GM18505 (cell line): ENCODE data around the gene ABCC5.
"Not testable (repeated sequence)": the region's sequence is repeated elsewhere in the genome, so short reads cannot be mapped to it uniquely, and the experiment has no call there.

Experiments used
- ATAC-seq: cut with Tn5 transposase; IDR thresholded peaks from one replicate; pipeline ENCODE4 v1.9.1; 2021; ENCODE audit not compliant: unreplicated experiment
- POLR2A ChIP-seq: IDR thresholded peaks from 4 replicates; pipeline ENCODE4 v1.6.1; 2011; ENCODE audit warnings: borderline replicate concordance; ENCODE audit not compliant: insufficient read depth, insufficient read length; ENCODE audit errors: extremely low read depth

ABCC5 gene

DNA sequence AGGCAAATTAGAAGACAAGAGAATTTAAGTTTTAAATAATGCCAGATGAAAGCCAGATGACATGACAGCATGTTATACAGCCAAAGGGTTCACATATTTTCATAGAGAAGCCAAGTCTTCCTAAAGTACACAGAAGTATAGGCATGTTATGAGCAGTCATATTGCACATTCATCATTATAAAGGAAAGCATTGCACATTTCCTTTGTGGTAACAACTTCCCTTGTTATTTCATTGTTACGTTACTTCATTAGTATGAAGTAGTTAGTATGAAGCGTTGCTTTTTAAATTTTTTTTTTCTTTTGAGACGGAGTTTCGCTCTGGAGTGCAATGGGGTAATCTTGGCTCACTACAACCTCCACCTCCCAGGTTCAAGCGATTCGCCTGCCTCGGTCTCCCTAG, 4.6 kb upstream of the ABCC5 start:
- TF ChIP-seq POLR2A, result no peak
- ATAC-seq, result no peak

DNA sequence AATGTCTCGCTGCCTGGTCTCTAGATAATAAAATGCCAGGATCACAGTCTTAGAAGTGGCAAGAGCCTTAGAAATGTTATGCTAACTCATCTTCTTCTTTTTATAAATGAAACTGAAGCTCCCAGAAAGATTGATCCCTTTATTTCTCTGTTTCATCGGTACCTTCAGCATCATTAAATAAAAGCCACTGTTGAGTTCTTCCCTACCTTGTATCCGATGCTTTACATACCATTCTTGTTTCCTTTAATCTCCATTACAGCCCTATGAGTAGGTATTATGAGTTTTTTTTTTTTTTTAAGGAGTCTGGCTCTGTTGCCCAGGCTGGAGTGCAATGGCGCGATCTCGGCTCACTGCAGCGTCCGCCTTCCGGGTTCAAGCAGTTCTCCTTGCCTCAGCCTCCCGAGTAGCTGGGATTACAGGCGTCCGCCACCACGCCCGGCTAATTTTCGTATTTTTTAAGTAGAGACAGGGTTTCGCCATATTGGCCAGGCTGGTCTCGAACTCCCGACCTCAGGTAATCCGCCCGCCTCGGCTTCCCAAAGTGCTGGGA, 815 bp upstream of the ABCC5 start:
- TF ChIP-seq POLR2A, result no peak

DNA sequence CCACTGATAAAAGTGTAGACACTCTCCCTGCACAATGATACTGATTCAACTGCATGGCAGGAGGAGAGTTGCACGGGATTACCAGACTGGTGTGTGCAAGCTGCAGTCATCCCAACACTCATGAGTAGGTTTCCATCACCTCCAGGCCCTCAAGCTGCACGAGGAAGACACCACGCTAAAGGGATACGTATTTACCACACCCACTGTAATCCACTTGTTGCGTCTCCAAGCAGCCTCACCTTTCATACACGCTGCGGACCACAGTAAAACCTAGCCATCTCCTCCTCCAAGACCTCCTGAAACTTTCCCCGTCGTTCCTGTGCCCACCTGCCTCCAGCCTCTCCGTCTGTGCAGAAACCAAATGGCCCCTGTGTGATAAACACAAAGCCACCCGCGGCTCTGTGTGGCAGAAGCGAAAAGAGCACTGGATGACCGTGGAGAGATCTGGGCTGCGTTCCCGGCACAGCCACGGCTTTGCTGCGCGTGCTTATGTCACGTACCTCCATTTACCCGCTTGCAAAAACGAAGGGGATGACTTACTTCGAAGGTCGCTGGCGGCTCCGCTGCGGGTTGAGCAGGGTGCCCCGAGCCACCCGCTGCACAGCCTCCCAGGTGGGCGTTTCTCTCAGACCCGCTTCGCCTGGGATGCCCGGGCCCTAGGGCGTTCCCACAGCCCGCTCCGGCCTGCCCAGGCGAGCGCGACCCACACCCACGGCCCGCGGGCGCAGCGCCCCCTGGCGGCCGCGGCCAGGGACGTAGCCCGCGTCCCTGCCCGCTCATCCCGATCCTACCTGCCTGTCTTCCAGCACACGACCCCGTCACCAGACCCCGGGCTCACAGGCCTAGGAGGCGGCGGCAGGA, 643 bp downstream of the ABCC5 start:
- ATAC-seq, result peak; percentile 69
- no peak for TF ChIP-seq POLR2A

More for the DNA sequence above, 815 bp upstream of the ABCC5 start:
- no peak for ATAC-seq

DNA sequence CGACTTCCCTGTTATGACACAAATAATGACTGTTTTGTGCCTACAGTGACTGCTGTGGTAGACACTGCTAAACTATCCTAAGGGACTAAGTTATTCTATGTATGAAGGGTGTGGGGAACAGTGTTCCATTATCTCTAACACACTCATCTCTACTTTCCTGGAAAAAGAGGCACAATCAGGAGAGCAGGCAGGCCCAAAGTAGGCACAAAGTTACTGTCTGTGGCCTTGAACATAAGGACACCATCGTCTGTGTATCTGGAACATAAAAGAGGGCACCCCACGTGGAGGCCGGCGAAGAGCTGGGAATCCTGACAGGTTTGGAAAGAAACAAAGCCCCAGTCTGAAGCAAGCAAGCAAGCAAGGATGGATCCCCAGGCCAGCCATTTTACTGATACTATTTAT, 1.5 kb downstream of the ABCC5 start:
- no peak for TF ChIP-seq POLR2A
- no peak for ATAC-seq

DNA sequence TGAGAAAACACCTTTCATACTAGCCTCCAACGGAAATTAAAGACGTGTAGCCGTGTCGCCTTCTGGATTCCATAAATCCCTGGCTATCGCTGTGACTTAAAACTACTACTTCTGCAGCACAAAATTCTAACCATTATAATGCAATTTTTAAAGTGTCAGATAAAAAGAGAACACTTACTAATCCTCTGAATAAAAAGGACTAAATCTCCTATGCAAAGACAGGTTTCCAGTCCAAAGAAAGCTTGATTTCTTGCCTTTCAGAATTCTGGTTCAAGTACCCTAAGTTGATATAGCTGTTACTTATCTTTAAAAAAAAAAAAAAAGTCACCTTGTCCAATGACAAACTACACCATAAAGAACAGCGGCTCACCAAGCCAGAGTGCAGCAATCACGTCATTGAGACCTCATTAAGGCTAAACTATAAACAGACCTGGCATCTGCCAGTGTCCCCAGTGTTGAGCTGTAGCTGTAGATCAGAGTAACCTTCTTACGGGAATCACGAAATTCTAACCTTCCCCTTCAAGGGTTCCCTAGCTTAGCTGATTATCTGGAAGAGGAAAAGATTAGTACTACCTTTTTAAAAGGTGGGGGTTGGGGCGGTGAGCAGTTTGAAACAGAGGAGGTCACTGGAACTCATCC, 2.2 kb downstream of the ABCC5 start:
- ATAC-seq, result no peak
- TF ChIP-seq POLR2A, result no peak

DNA sequence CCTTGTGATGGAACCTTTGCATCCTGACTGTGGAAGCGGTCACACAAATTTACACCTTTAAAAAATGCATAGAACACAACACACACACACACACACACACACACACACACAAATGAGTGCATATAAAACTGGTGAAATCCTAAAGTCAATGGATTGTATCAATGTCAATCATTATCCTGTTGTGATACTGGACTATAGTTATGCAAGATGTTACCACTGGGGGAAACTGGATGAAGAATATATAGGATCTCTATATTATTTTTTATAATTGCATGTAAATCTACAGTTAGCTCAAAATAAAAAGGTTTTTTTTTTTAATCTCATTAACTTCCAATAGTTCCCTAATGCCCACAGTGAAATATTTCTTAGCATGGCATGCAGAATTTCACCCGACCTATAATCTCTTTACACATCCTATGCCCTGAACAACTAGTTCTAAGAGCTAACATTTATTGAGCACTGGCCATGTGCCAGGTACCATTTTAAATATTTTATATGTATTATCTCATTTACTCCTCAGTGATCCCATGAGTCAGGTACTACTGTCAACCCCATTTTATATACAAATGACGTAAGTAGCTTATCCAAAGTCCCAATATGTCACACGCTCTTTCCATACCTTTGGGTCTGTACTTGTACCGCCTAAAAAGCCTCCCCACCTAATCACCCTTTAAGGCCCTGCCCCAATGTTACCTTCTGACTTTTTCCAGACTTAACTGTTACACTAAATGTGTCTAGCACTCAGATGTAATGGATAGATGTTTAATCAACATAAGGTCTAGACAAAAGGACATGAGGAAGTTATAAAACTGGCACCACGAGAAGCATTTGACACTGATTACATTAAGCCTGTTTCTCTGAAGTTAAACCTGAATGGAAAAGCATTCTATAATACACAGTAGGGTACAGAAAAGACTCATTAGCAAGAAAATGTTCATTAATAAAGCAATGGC, 5.5 kb downstream of the ABCC5 start:
- ATAC-seq, result no peak
- no peak for TF ChIP-seq POLR2A

DNA sequence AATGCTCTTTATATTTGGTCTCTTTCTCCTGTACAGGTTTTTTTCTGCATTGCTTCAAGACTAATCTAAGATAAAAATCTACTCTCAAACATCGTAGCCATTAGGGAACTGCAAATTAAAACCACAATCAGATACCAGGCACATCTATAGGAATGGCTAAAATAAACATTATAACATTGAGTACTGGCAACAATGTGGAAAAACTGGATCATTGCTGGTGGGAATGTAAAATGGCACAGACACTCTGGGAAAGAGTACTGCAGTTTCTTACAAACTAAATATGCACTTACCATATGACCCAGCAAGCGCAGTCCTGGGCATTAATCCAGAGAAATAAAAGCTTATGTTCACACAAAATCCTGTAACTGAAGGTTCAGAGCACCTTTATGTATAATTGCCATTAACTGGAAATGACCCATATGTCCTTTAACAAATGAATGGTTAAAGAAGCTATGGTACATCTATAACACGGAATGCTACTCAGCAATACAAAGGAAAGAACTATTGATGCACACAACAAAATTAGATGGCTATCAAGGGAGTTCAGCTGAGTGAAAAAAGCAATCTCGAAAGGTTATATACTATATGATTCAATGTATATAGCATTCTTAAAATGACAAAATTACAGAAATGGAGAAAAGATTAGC, 6.3 kb downstream of the ABCC5 start:
- no peak for TF ChIP-seq POLR2A
- no peak for ATAC-seq

DNA sequence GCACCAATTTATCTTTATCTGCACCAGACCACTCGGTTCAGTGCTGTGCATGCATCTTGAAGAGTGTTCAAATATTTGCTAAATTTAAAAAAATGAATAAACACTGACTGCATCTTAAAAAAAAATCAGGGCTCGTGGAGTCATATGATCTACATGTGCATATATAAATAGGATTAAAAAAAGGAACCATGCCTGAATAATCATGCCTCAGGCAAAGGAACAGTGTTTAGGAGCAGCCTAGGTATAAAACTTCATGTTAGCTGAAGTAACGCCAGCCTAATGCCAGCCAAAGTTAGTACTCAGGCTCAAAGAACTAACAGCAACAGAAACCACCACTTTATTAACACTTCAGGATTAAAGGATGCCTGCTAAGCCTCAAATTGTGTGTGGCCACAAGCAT, 9.5 kb downstream of the ABCC5 start:
- no peak for TF ChIP-seq POLR2A

DNA sequence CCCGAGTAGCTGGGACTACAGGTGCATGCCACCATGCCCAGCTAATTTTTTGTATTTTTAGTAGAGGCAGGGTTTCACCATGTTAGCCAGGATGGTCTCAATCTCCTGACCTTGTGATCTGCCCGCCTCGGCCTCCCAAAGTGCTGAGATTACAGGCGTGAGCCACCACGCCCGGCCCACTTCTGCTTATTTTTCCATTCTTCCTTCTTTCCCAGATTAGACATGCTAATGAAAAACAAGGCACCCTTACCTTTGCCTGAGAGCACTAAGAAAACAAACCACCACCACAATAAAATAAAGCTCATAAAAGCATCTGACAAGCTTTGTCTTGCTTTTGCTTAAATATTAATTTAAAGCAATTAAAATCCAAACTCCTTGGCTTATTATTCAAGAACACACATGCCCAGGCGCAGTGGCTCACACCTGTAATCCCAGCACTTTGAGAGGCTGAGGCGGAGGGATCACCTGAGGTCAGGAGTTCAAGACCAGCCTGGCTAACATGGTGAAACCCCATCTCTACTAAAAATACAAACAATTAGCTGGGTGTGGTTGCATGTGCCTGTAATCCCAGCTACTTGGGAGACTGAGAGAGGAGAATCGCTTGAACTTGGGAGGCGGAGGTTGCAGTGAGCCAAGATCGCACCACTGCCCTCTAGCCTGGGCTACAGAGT, 10.4 kb downstream of the ABCC5 start:
- not testable (repeated sequence) for ATAC-seq

More for the DNA sequence above, 9.5 kb downstream of the ABCC5 start:
- ATAC-seq, result no peak

DNA sequence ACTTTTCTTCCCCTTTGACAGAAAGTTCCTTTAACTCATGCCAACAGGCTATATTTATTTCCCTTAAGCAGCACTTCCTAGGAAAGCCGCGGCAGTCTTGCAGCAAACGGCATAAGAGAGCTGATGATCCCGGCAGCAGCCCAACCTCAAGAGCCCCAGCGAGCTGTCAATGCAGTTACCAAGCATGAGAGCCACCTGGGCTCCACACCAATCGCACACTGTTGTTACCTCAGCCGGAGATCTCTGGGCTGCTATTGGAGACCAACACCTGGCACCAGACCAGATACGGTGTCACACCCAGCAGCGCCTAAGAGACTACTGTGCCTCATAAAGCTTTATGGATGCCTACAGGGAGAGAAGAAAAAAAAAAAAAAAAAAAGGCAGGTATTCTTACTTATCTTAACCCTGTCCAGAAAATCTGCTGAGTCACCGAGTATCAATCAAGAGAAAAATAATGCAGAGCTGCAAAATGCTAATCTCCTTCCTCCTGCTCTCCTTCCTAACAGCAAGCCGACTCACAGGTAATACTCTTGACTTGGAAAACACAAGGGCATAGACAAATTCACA, 11.7 kb downstream of the ABCC5 start:
- no peak for TF ChIP-seq POLR2A
- peak; percentile 69 for ATAC-seq

DNA sequence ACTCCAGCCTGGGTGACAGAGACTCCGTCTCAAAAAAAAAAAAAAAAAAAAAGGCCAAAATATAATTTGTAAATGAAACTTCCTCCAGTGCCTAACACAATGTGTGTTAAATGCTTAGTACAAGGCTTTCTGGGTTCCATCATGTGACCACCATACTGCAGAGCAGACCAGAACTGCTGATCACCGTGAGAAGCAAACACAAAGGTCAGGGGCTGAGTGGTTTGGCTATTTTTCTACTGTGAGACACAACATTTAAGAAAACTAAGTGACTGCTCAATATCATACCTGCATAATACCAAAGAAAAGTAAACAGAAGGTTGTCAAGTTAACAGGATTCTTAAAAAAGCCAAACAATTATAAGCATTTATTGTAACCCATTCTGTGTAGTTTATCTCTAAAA, 13.2 kb downstream of the ABCC5 start:
- no peak for TF ChIP-seq POLR2A
- ATAC-seq, result no peak
